ENCODE results near the gene CCDC142. TPM values are rescaled to one million over a fixed set of nuclear protein-coding genes. Genes with fewer than 3 reads are reported as not detected.

The CCDC142 gene
- total RNA-seq, 4 donors from 2014 or later: 10.9 to 42.8 (median 35.7) TPM

- Histone ChIP-seq H3K36me3 (no peaks in the 10 kb centered on the region), H3K27ac (no peak overlapping the region), H3K27me3 (peaks cover 34 to 48% of the 10 kb centered on the region in 2 donors), H3K4me3 (no peak overlapping the region), H3K9me3 (no peaks in the 10 kb centered on the region), H3K4me1 (peaks cover 0 to 12% of the 10 kb centered on the region in 2 donors)
- no peak for DNase-seq
- TF ChIP-seq POLR2A (IDR thresholded peaks at IDR 0.05) (no peak), CTCF (IDR thresholded peaks at IDR 0.05) (no peak)
- intact Hi-C loops (cut with DNase I; ENCODE audit: low total_unique reads): no loop called here
Measured at GRCh38 chr2:74513605-74514367, 31.0 kb upstream of the CCDC142 start.

- Histone ChIP-seq H3K27ac (no peak overlapping the region), H3K9me3 (no peaks in the 10 kb centered on the region), H3K4me3 (no peak overlapping the region), H3K27me3 (peaks cover 34 to 41% of the 10 kb centered on the region in 2 donors), H3K4me1 (peaks cover 0 to 12% of the 10 kb centered on the region in 2 donors), H3K36me3 (no peaks in the 10 kb centered on the region)
- TF ChIP-seq POLR2A (IDR thresholded peaks at IDR 0.05): no peak
- TF ChIP-seq CTCF (IDR thresholded peaks at IDR 0.05): no peak
- DNase-seq: no peak
- intact Hi-C loops (cut with DNase I; ENCODE audit: low total_unique reads): no loop called here
Measured at GRCh38 chr2:74512744-74513604, 30.2 kb upstream of the CCDC142 start.

- Histone ChIP-seq H3K9me3 (no peaks in the 10 kb centered on the region), H3K27ac (no peak overlapping the region), H3K36me3 (no peaks in the 10 kb centered on the region), H3K27me3 (peaks cover 29 to 31% of the 10 kb centered on the region in 2 donors), H3K4me3 (no peak overlapping the region), H3K4me1 (peaks cover 0 to 18% of the 10 kb centered on the region in 2 donors)
- TF ChIP-seq CTCF (IDR thresholded peaks at IDR 0.05) (no peak), POLR2A (IDR thresholded peaks at IDR 0.05) (no peak)
- intact Hi-C loops (cut with DNase I; ENCODE audit: low total_unique reads): no loop called here
- DNase-seq: no peak
Measured at GRCh38 chr2:74511104-74511989, 28.5 kb upstream of the CCDC142 start.

- TF ChIP-seq POLR2A (IDR thresholded peaks at IDR 0.05): no peak
- TF ChIP-seq CTCF (IDR thresholded peaks at IDR 0.05): no peak
- H3K9me3 ChIP-seq: no peaks in the 10 kb centered on the region
- intact Hi-C loops (cut with DNase I; ENCODE audit: low total_unique reads): no loop called here
- H3K27ac ChIP-seq: no peak overlapping the region
- no peaks in the 10 kb centered on the region for H3K36me3 ChIP-seq
- no peak for DNase-seq
- peaks cover 0 to 17% of the 10 kb centered on the region in 2 donors for H3K4me1 ChIP-seq
- H3K27me3 ChIP-seq: peaks cover 25% of the 10 kb centered on the region in 2 donors
- no peak overlapping the region for H3K4me3 ChIP-seq
Measured at GRCh38 chr2:74510272-74510671, 27.5 kb upstream of the CCDC142 start.

Data from uterus (tissue), 4 donors.